Peyer's patch (tissue), 4 donors: ENCODE measurements around the gene NME9.
"Not testable (repeated sequence)": the region's sequence is repeated elsewhere in the genome, so short reads cannot be mapped to it uniquely, and the experiment has no call there.

Experiments used
- CTCF ChIP-seq, 6 experiments: fragments of 450-650 bp in 4 of 6; fragments of 200-600 bp in 2 of 6; sonication (generic) in 1 of 6; IDR thresholded peaks; one replicate each; pipeline ENCODE4 v1.5.1; 2017 to 2019; ENCODE audit warnings: antibody characterized with exemption in 6 of 6, mild to moderate bottlenecking in 3 of 6, moderate library complexity in 1 of 6
- POLR2A ChIP-seq, 2 donors: fragments of 450-650 bp; IDR thresholded peaks; one replicate each; pipeline ENCODE4 v1.5.1; 2017; ENCODE audit warnings: antibody characterized with exemption in 2 of 2, mild to moderate bottlenecking in 2 of 2, moderate library complexity in 2 of 2

- not testable (repeated sequence) for TF ChIP-seq CTCF, POLR2A (IDR thresholded peaks at IDR 0.05)
Measured at GRCh38 chr3:138377212-138377611, 47.6 kb upstream of the NME9 start.
